NCI-H128 (cell line): ENCODE data around the gene PDE1A.

Experiments used
- DNase-seq: peaks from one replicate; lab custom pipeline; 2025; ENCODE audit not compliant: unreplicated experiment; lab: John Stamatoyannopoulos, UW

Gene PDE1A

DNA sequence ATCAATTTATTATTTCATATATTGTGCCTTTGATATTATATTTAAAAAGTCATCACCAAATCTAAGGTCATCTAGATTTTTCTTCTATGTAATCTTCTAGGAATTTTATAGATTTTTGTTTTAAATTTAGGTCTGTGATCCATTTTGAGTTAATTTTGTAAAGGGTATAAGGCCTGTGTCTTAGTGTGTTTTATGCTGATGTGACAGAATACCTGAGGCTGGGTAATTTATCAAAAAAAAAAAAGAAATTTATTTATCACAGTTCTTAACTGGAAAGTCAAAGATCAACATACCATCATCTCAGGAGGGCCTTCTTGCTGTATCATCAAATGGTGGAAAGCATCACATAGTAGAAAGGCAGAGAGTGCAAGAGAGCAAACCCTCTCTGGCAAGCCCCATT, 216.2 kb downstream of the PDE1A start:
- DNase-seq: no peak

DNA sequence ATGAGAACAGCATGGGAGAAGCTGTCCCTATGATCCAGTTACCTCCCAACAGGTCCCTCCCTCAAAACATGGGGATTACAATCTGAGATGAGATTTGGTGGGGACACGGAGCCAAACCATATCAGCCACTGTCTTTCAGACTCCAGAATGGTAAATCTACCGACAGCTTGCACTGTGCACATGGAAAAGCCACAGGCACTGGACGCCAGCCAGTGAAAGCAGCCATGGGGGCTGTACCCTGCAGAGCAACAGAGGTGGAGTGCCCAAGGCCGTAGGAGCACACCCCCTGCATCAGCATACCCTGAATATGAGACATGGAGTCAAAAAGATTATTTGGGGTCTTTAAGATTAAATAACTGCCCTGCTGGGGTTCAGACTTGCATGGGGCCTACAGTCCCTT, 218.4 kb downstream of the PDE1A start:
- no peak for DNase-seq

DNA sequence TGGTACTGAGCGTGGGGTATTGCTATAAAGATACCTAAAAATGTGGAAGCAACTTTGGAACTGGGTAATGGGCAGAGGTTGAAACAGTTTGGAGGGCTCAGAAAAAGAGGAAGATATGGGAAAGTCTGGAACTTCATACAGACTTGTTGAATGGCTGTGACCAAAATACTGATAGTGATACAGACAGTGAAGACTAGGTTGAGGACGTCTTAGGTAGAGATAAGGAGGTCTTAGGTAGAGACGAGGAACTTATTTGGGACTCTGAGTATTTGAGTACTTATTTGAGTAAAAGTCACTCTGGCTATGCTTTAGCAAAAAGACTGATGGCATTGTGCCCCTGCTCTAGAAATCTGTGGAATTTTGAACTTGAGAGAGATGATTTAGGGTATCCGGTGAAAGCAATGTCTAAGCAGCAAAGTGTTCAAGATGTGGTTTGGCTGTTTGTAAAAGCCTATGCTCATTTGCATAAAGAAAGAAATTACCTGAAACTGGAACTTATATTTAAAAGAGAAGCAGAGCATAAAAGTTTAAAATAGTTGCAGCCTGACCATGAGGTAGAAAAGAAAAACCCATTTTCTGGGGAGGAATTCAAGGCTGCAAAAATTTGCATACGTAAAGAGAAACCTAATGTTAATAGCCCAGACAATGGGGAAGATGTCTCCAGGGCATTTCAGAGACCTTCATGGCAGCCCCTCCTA, 219.6 kb downstream of the PDE1A start:
- DNase-seq: no peak

- no peak for DNase-seq
Measured at GRCh38 chr2:182197529-182197928, 229.3 kb downstream of the PDE1A start.

GRCh38 chr2:182193291-182193690, 233.5 kb downstream of the PDE1A start:
- no peak for DNase-seq

DNA sequence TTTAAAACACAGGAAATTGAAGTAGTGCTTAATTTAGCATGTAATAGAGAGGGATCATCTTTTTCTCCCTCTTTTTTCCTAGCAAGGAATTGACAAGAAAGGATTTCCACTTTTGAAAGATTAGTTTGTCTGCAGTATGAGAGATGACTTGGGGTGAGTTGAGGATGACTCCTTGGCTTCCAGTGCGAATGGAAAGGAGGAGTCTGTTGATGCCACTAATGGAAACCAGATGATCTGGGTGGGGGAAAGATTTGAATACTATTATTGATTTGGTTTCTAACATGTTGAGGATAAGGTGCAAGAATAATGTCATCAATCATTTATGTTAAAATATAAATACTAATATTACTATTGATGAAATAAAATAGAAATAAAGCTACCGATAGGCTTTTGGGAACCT, 235.8 kb downstream of the PDE1A start:
- DNase-seq: no peak

DNA sequence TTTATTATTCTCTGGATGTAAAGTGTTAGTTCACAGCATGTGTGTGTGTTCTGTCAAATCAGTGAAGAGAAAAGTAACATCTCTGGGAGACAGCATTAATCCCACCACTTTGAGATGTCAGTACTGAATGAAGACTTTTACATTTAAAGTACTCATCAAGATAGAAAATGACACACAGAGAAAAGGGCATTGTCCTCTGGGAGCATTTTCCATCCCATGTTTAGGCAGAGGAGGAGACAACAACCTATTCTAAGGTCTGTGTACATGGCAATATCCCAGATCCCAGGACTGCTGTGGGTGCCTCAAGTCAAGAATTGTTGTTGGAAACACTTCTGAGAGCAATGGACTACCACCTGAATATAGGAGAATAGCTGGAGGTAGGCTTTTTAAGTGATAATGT, 239.7 kb downstream of the PDE1A start:
- no peak for DNase-seq

DNA sequence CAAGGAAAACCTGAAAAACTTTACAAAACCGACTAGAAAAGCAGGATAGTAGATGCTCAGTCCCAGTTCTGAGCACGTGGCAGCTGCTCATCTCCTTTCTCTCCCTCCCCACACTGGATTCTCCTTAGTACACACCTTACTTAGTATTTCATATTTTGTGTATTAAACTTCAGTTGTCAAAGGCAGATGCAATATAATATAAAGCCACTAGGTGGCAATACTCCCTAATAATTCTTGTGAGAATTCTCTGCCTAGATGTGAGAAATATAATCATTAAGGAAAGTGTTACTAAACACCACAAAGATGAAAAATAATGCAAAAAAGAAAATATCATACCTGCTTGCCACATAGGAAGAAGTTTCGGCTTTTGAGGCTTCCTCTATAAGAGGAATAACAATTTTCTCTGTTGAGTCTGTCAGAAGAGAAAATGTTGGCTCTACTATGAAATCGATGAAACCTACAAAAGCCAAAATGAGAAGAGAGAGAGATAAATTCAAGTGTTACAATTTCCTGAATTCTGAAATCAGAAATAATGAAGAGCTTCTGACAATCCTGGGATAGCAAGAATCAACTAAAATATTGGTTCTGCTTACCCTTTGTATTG, 240.6 kb downstream of the PDE1A start:
- DNase-seq: peak; percentile 10

GRCh38 chr2:182182436-182182835, 244.4 kb downstream of the PDE1A start:
- no peak for DNase-seq

DNA sequence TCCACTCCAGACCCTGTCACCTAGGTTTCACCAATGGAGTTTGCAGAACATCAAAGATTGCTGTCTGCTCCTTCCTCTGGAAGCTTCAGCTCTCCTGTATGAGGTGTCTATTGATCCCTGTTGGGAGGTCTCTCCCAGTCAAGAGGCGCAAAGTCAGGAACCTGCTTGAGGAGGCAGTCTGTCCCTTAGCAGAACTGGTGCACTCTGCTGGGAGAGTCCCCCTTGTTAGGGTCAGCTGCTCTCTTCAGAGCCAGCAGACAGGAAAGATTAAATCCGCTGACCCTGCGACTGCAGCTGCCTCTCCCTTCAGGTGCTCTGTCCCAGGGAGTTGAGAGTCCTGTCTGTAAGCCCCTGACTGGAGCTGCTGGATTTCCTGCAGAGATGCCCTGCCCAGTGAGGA, 245.5 kb downstream of the PDE1A start:
- DNase-seq: no peak

DNA sequence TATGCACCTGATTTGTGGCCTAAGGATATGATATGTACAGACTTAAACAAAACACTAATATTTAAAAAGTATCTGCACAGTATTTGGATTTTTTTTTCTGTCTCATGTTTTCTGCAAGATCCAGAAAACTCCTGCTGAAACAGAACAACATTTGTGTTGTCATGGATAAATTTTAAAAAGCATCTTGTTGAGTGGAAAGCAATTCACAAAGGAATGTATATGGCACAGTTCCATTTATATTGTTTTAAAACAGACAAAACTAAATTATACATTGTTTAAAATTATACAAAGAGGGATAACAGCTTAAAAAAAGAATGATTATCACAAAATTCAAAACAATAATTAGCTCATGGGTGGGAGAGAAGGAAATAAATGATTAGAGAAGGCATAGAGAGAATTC, 247.7 kb downstream of the PDE1A start:
- no peak for DNase-seq

- DNase-seq: no peak
Measured at GRCh38 chr2:182173944-182174622, 252.8 kb downstream of the PDE1A start.

GRCh38 chr2:182170341-182170740, 256.5 kb downstream of the PDE1A start:
- DNase-seq: no peak

DNA sequence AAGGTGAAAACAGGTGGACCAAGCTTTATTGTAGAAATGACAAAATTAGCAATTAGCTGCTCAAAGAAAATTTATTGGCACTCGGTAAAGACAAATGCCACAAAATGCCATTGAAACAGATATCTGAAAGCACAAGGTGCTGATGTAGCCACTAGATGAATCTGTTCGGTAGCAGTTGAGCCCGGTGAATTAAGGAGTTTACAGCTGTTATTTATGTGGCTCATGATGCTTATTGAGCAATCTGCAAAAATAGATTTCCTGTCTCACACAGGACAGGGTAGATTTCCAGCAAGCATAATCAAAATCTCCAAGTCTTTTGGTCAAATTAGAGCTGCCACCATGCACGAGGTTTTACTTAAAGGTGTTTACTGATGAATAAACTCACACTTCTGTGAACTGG, 259.0 kb downstream of the PDE1A start:
- DNase-seq: no peak

DNA sequence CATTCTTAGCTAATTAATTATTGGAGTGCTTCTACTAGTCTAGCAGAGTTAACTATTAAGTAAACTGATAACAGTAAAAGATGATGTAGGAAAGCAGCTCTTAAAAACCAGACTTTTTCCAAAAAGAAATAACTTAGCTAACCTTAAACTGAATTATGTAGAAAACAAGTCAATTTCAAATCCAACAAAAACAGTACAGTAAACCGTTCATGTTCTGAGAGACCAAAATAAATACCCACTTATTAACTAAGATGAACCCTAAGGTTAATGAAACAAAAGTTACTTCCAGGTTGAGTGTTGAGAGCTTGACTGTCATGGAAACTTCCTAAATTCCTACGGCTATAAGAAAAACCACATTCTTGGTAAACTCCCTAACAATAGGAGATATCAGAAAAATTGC, 260.0 kb downstream of the PDE1A start:
- DNase-seq: no peak

GRCh38 chr2:182166406-182166805, 260.4 kb downstream of the PDE1A start:
- no peak for DNase-seq

DNA sequence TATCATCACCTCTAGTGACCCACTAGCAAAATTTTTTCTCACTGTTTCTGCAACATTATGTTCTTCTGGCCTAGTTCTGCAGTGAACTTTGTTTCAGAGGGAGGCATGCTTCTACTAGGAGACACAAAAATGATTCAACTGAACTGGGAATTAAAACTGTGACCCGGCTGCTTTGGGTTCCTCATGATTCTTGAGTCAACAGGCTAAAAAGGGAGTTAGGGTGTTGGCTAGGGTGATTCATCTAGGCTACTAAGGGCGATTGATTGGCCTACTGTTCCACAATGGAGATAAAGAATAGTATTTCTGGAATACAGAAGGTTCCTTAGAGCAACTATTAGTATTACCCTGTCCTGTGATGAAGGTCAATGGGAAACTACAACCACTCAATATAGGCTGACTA, 261.6 kb downstream of the PDE1A start:
- no peak for DNase-seq

- no peak for DNase-seq
Measured at GRCh38 chr2:182164686-182165085, 262.1 kb downstream of the PDE1A start.

DNA sequence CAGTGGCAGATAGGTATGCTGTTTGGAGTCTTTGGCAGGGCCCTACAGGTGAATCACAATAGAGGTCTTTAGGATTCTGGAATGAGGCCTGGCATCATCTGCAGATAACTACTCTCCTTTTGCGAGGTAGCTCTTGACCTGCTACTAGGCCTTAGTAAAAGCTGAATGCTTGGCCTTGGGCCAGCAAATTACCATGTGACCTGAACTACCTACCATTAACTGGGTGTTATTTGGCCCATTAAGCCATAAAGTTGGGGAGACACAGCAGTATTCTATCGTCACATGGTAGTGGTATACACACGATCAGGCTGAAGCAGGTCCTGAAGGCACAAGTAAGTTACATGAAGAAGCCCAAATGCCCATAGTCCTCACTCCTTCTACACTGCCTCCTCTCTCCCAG, 263.0 kb downstream of the PDE1A start:
- DNase-seq: no peak

DNA sequence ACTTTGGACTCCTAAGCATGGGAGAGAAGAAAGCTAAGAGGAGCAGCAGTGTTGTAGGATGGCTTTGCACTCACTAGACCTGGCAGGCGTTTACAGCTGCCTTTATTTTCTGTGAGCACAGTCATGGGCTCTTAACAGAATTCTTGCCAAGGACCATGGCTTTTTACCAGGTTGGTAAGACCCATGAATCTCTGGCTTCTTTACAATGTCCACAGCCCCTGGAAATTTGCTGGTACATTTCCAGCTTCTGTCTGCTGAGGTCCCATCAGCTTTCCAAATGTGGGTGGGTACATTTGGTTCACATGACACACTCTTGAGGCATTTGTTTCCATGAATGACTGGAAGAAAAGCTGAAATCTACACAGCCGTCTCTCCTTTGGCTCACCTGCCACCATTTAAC, 278.5 kb downstream of the PDE1A start:
- DNase-seq: no peak

DNA sequence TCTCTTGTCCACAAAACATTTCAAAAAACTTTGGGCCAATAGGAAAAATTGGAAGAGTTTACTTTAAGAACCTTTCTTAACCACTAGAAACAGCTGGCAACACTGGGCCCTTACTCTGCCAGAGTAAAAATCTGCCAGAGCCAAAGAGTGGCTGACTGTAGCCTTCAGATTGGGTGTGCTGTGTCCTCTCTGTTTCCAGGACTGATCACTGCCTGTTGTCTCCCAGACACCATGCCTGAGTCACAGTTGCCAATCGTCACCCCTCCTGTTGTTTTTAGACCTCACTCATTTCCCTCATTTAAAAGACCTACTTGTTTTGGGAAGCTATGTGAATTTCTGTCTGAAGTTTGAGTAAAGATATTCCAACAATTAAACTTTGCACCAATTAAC, 282.1 kb downstream of the PDE1A start:
- no peak for DNase-seq

GRCh38 chr2:182144041-182144775, 282.6 kb downstream of the PDE1A start:
- DNase-seq: no peak
